Activated CD4-positive, alpha-beta T cell treated with anti-CD3 and anti-CD28 coated beads, Interleukin-2, amount 10 ng/mL, durations not matched to agents 7 days and 5 days (primary cell): ENCODE results near the gene KRT76. TPM values are rescaled to one million over a fixed set of nuclear protein-coding genes. Genes with fewer than 3 reads are reported as not detected.

ENCODE experiments used
- CTCF ChIA-PET: fragments of 350-600 bp; sonication (Branson Sonifier 250); formaldehyde crosslinking; loops from one replicate; lab custom pipeline; 2021; ENCODE audit warnings: antibody characterized with exemption; lab: Charles Lee
- POLR2A ChIA-PET: fragments of 350-600 bp; sonication (Branson Sonifier 250); formaldehyde crosslinking; loops from one replicate; lab custom pipeline; 2021; ENCODE audit warnings: antibody characterized with exemption; lab: Charles Lee
- DNase-seq: peaks from one replicate; pipeline ENCODE4 v3.0.0-alpha.2; 2020
- H3K27ac Mint-ChIP-seq: one replicate; pipeline ENCODE4 v1.8.0; 2021; ENCODE audit warnings: mild to moderate bottlenecking, moderate library complexity, mixed read lengths
- H3K27me3 Mint-ChIP-seq: one replicate; pipeline ENCODE4 v1.8.0; 2021; ENCODE audit warnings: mixed read lengths
- H3K36me3 Mint-ChIP-seq: one replicate; pipeline ENCODE4 v1.8.0; 2021; ENCODE audit warnings: low read depth, mixed read lengths
- H3K4me1 Mint-ChIP-seq: one replicate; pipeline ENCODE4 v1.8.0; 2021; ENCODE audit warnings: mixed read lengths
- H3K4me3 Mint-ChIP-seq: one replicate; pipeline ENCODE4 v1.8.0; 2021; ENCODE audit warnings: mild to moderate bottlenecking, moderate library complexity, mixed read lengths
- H3K9me3 Mint-ChIP-seq: one replicate; pipeline ENCODE4 v1.8.0; 2021; ENCODE audit warnings: mixed read lengths
- total RNA-seq, 2 experiments: library from RNA; stranded (reverse); gene quantifications; one replicate each; pipeline ENCODE4 v1.2.3, GENCODE V29; 2021

KRT76 gene
- total RNA-seq, 2 experiments from 2014 or later = not detected

GRCh38 chr12:52809166-52809565 is 32.0 kb upstream of the KRT76 start:
- ChIA-PET CTCF (interaction anchor here (0.5 kb wide), 1 partner anchor 770 kb away, joined by 3 read pairs; no protein-coding TSS in a partner anchor), POLR2A (no interaction called here)
- Mint-ChIP-seq H3K27me3 (no peaks in the 10 kb centered on the region), H3K4me1 (no peaks in the 10 kb centered on the region), H3K27ac (no peak overlapping the region), H3K4me3 (no peak overlapping the region), H3K9me3 (no peaks in the 10 kb centered on the region), H3K36me3 (no peaks in the 10 kb centered on the region)
- DNase-seq = no peak

- no peaks in the 10 kb centered on the region for H3K9me3 Mint-ChIP-seq
- CTCF ChIA-PET = interaction anchor here (0.5 kb wide), 1 partner anchor 770 kb away, joined by 3 read pairs; no protein-coding TSS in a partner anchor
- H3K4me1 Mint-ChIP-seq = no peaks in the 10 kb centered on the region
- POLR2A ChIA-PET = no interaction called here
- DNase-seq = no peak
- no peaks in the 10 kb centered on the region for H3K27me3 Mint-ChIP-seq
- no peaks in the 10 kb centered on the region for H3K36me3 Mint-ChIP-seq
- H3K27ac Mint-ChIP-seq = no peak overlapping the region
- H3K4me3 Mint-ChIP-seq = no peak overlapping the region
Observed at GRCh38 chr12:52808573-52809160, 31.5 kb upstream of the KRT76 start.

GRCh38 chr12:52807544-52808470 is 30.7 kb upstream of the KRT76 start:
- ChIA-PET POLR2A (no interaction called here), CTCF (interaction anchor here (1.1 kb wide), 1 partner anchor 10 kb away, joined by 3 read pairs; no protein-coding TSS in a partner anchor)
- H3K4me3 Mint-ChIP-seq = no peak overlapping the region

GRCh38 chr12:52806821-52807543 is 29.8 kb upstream of the KRT76 start:
- CTCF ChIA-PET = interaction anchor here (1.1 kb wide), 1 partner anchor 11 kb away, joined by 3 read pairs; no protein-coding TSS in a partner anchor
- POLR2A ChIA-PET = no interaction called here
- H3K27me3 Mint-ChIP-seq = no peaks in the 10 kb centered on the region
- H3K4me1 Mint-ChIP-seq = no peaks in the 10 kb centered on the region
- H3K36me3 Mint-ChIP-seq = no peaks in the 10 kb centered on the region
- DNase-seq = no peak
- no peak overlapping the region for H3K27ac Mint-ChIP-seq
- no peaks in the 10 kb centered on the region for H3K9me3 Mint-ChIP-seq
- H3K4me3 Mint-ChIP-seq = no peak overlapping the region

More at GRCh38 chr12:52807544-52808470, 30.7 kb upstream of the KRT76 start:
- no peaks in the 10 kb centered on the region for H3K4me1 Mint-ChIP-seq
- H3K36me3 Mint-ChIP-seq = no peaks in the 10 kb centered on the region
- no peaks in the 10 kb centered on the region for H3K27me3 Mint-ChIP-seq
- DNase-seq = no peak
- no peaks in the 10 kb centered on the region for H3K9me3 Mint-ChIP-seq
- H3K27ac Mint-ChIP-seq = no peak overlapping the region

- no peaks in the 10 kb centered on the region for H3K9me3 Mint-ChIP-seq
- no peaks in the 10 kb centered on the region for H3K27me3 Mint-ChIP-seq
- H3K4me3 Mint-ChIP-seq = no peak overlapping the region
- H3K36me3 Mint-ChIP-seq = no peaks in the 10 kb centered on the region
- H3K4me1 Mint-ChIP-seq = no peaks in the 10 kb centered on the region
- H3K27ac Mint-ChIP-seq = no peak overlapping the region
- ChIA-PET POLR2A (no interaction called here), CTCF (interaction anchor here (1.0 kb wide), 1 partner anchor 19 kb away, joined by 3 read pairs; no protein-coding TSS in a partner anchor)
- DNase-seq = no peak
Observed at GRCh38 chr12:52806169-52806811, 29.1 kb upstream of the KRT76 start.

DNA sequence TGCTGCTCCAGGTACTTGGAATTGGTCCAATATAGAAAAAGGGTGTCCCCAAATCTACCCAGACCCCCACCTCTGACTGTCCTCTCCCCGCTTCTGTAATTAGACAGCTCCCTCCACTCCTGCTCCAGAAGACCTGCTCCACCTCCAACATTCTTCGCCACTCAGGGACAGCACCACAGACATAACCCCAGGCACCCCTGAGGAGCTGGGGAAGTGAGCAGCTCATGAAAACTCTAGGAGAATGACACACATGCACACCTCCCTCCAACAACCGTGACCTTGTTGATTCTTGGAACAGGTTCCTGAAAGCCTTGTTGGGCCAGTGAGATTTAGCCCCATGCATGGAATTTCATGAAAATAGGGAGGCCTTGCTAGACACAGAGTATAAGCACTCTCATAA is 28.6 kb upstream of the KRT76 start:
- ChIA-PET CTCF (interaction anchor here (1.0 kb wide), 1 partner anchor 20 kb away, joined by 3 read pairs; no protein-coding TSS in a partner anchor), POLR2A (no interaction called here)
- no peaks in the 10 kb centered on the region for H3K4me1 Mint-ChIP-seq
- no peaks in the 10 kb centered on the region for H3K9me3 Mint-ChIP-seq
- no peak overlapping the region for H3K4me3 Mint-ChIP-seq
- H3K27ac Mint-ChIP-seq = no peak overlapping the region
- no peaks in the 10 kb centered on the region for H3K27me3 Mint-ChIP-seq
- no peaks in the 10 kb centered on the region for H3K36me3 Mint-ChIP-seq
- DNase-seq = no peak

DNA sequence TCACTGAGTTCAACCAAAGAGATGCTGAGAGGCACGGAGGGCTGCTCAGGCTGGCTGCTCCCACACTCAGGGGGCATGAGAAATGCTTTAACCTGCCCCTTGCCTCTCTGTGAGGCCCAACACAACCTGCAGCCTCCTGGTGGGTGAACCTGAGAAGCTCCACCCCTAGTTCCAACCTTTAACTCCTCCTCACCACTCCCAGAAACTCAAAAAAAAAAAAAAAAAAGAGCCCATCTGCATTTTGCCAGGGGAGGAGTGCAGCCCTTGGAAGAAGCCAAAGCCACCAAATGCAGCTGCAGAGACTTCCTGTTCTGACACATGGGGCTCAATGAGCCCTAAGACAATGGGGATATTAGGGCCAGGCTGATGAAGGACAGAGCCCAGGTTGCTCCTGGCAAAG is 27.9 kb upstream of the KRT76 start:
- H3K36me3 Mint-ChIP-seq = no peaks in the 10 kb centered on the region
- H3K27ac Mint-ChIP-seq = no peak overlapping the region
- DNase-seq = no peak
- ChIA-PET CTCF (interaction anchor here (1.0 kb wide), 1 partner anchor 20 kb away, joined by 3 read pairs; no protein-coding TSS in a partner anchor), POLR2A (no interaction called here)
- H3K4me3 Mint-ChIP-seq = no peak overlapping the region
- no peaks in the 10 kb centered on the region for H3K4me1 Mint-ChIP-seq
- no peaks in the 10 kb centered on the region for H3K27me3 Mint-ChIP-seq
- no peaks in the 10 kb centered on the region for H3K9me3 Mint-ChIP-seq

- Mint-ChIP-seq H3K27me3 (no peaks in the 10 kb centered on the region), H3K36me3 (no peaks in the 10 kb centered on the region), H3K4me3 (no peak overlapping the region), H3K4me1 (no peaks in the 10 kb centered on the region), H3K9me3 (no peaks in the 10 kb centered on the region), H3K27ac (no peak overlapping the region)
- CTCF ChIA-PET = no interaction called here
- POLR2A ChIA-PET = no interaction called here
- no peak for DNase-seq
Observed at GRCh38 chr12:52802442-52802841, 25.3 kb upstream of the KRT76 start.

- no peaks in the 10 kb centered on the region for H3K36me3 Mint-ChIP-seq
- CTCF ChIA-PET = no interaction called here
- no peak overlapping the region for H3K27ac Mint-ChIP-seq
- no peak for DNase-seq
- H3K27me3 Mint-ChIP-seq = no peaks in the 10 kb centered on the region
- H3K4me3 Mint-ChIP-seq = no peak overlapping the region
- POLR2A ChIA-PET = no interaction called here
- no peaks in the 10 kb centered on the region for H3K9me3 Mint-ChIP-seq
- no peaks in the 10 kb centered on the region for H3K4me1 Mint-ChIP-seq
Observed at GRCh38 chr12:52801773-52802172, 24.6 kb upstream of the KRT76 start.

DNA sequence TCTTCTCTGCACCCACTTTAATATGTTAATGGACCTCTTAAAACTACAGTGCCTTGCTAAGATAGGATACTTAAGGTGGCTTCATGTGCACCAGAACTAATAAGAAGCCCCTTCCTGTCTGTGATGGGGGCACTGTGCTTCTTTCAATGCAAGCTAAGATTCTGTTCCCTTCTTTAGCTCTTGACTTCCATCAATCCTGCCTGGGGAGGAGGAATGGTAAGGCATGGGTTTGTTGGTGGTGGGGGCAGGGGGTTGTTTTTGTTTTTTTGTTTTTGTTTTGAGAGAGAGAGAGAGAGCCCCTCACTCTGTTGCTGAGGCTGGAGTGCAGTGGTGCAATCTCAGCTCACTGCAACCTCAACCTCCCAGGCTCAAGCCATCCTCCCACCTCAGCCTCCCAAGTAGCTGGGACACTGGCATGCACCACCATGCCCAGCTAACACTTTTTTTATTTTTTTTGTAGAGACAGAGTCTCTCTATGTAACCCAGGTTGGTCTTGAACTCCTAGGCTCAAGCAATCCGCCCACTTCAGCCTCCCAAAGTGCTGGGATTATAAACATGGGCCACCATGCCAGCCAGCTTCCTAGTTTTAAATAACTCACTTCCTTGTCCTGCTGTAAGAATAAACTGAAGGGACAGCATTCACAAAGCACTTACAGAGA is 23.2 kb upstream of the KRT76 start:
- ChIA-PET CTCF (interaction anchor here (0.6 to 0.7 kb wide), 2 partner anchors 67 to 835 kb away, joined by 4 to 5 read pairs; no protein-coding TSS in a partner anchor), POLR2A (no interaction called here)
- Mint-ChIP-seq H3K27ac (no peak overlapping the region), H3K4me1 (no peaks in the 10 kb centered on the region), H3K27me3 (no peaks in the 10 kb centered on the region), H3K9me3 (no peaks in the 10 kb centered on the region), H3K4me3 (no peak overlapping the region), H3K36me3 (no peaks in the 10 kb centered on the region)
- no peak for DNase-seq

- CTCF ChIA-PET = interaction anchor here (0.5 to 0.6 kb wide), 2 partner anchors 68 to 1882 kb away, joined by 3 to 5 read pairs; no protein-coding TSS in a partner anchor
- peaks cover under 1% of the 10 kb centered on the region for H3K4me1 Mint-ChIP-seq
Observed at GRCh38 chr12:52799505-52800211, 22.5 kb upstream of the KRT76 start.

More at GRCh38 chr12:52799505-52800211, 22.5 kb upstream of the KRT76 start:
- Mint-ChIP-seq H3K36me3 (no peaks in the 10 kb centered on the region), H3K4me3 (no peak overlapping the region), H3K27ac (no peak overlapping the region), H3K9me3 (no peaks in the 10 kb centered on the region), H3K27me3 (no peaks in the 10 kb centered on the region)
- no peak for DNase-seq
- POLR2A ChIA-PET = no interaction called here
